Osteocyte (in vitro differentiated cells): ENCODE data around the gene MYEOV. TPM values are rescaled to one million over a fixed set of nuclear protein-coding genes. Genes with fewer than 3 reads are reported as not detected.
A peak's percentile ranks its signal among the peaks of the same experiment; 100 is the strongest.

Experiments
- DNase-seq: peaks from one replicate; pipeline ENCODE4 v3.0.0; 2021; ENCODE audit warnings: mixed read lengths; ENCODE audit not compliant: unreplicated experiment; ENCODE audit errors: extremely low spot score
- H3K27ac Mint-ChIP-seq: one replicate; pipeline ENCODE4 v1.8.0; 2021; ENCODE audit warnings: mild to moderate bottlenecking, mixed read lengths; ENCODE audit not compliant: unreplicated experiment
- H3K27me3 Mint-ChIP-seq: one replicate; pipeline ENCODE4 v1.8.0; 2021; ENCODE audit warnings: mixed read lengths; ENCODE audit not compliant: unreplicated experiment
- H3K36me3 Mint-ChIP-seq: one replicate; pipeline ENCODE4 v1.8.0; 2021; ENCODE audit warnings: mixed read lengths; ENCODE audit not compliant: unreplicated experiment
- H3K4me1 Mint-ChIP-seq: one replicate; pipeline ENCODE4 v1.8.0; 2021; ENCODE audit warnings: mixed read lengths; ENCODE audit not compliant: unreplicated experiment
- H3K4me3 Mint-ChIP-seq: one replicate; pipeline ENCODE4 v1.8.0; 2021; ENCODE audit warnings: mild to moderate bottlenecking, moderate library complexity, mixed read lengths; ENCODE audit not compliant: unreplicated experiment
- H3K9me3 Mint-ChIP-seq: one replicate; pipeline ENCODE4 v1.8.0; 2021; ENCODE audit warnings: mixed read lengths; ENCODE audit not compliant: unreplicated experiment
- CTCF ChIP-seq: fragments of 200-600 bp; sonication (generic); IDR thresholded peaks from 2 replicates; pipeline ENCODE4 v1.5.0; 2021; ENCODE audit warnings: antibody characterized with exemption, mild to moderate bottlenecking, moderate library complexity
- total RNA-seq: library from RNA; stranded (reverse); gene quantifications from 2 replicates; pipeline ENCODE4 v1.2.1, GENCODE V29; 2021

MYEOV gene
- total RNA-seq, 1 donor from 2014 or later = 1.8 TPM

- Mint-ChIP-seq H3K27ac (no peak overlapping the region), H3K27me3 (no peaks in the 10 kb centered on the region), H3K36me3 (no peaks in the 10 kb centered on the region), H3K4me1 (peaks cover 8% of the 10 kb centered on the region), H3K9me3 (peaks cover 3% of the 10 kb centered on the region), H3K4me3 (no peak overlapping the region)
- peak; percentile 66 for DNase-seq
- TF ChIP-seq CTCF = no peak
Observed at GRCh38 chr11:69339983-69340565, 46.1 kb downstream of the MYEOV start.

GRCh38 chr11:69342588-69343330 is 48.8 kb downstream of the MYEOV start:
- Mint-ChIP-seq H3K4me3 (no peak overlapping the region), H3K27ac (no peak overlapping the region), H3K4me1 (peaks cover under 1% of the 10 kb centered on the region), H3K36me3 (no peaks in the 10 kb centered on the region), H3K9me3 (peaks cover 3% of the 10 kb centered on the region), H3K27me3 (no peaks in the 10 kb centered on the region)
- peak; percentile 81 for DNase-seq
- TF ChIP-seq CTCF = no peak

GRCh38 chr11:69343401-69344321 is 49.7 kb downstream of the MYEOV start:
- no peak overlapping the region for H3K4me3 Mint-ChIP-seq
- peaks cover 3% of the 10 kb centered on the region for H3K9me3 Mint-ChIP-seq
- H3K27me3 Mint-ChIP-seq = no peaks in the 10 kb centered on the region
- peak; percentile 73 for DNase-seq
- H3K27ac Mint-ChIP-seq = no peak overlapping the region
- H3K4me1 Mint-ChIP-seq = peaks cover 3% of the 10 kb centered on the region
- H3K36me3 Mint-ChIP-seq = no peaks in the 10 kb centered on the region
- TF ChIP-seq CTCF = no peak

GRCh38 chr11:69344570-69345145 is 50.7 kb downstream of the MYEOV start:
- H3K4me1 Mint-ChIP-seq = peaks cover 5% of the 10 kb centered on the region
- peak; percentile 27 for DNase-seq
- H3K36me3 Mint-ChIP-seq = no peaks in the 10 kb centered on the region
- H3K27ac Mint-ChIP-seq = no peak overlapping the region
- peaks cover 3% of the 10 kb centered on the region for H3K9me3 Mint-ChIP-seq
- TF ChIP-seq CTCF = no peak
- no peaks in the 10 kb centered on the region for H3K27me3 Mint-ChIP-seq
- no peak overlapping the region for H3K4me3 Mint-ChIP-seq

Other genes starting within 250 kb of the MYEOV start
- 21.0 and 22.4 TPM in 2 replicates for gene TPCN2, start 245.2 kb upstream of the MYEOV start, total RNA-seq
- 0.73 and 1.0 TPM in 2 replicates for gene SMIM38, start 138.2 kb upstream of the MYEOV start, total RNA-seq
- gene LINC01488, start 187.5 kb downstream of the MYEOV start, total RNA-seq = not detected in 2 replicates